Peyer's patch (tissue), 4 donors: Measurements from ENCODE around the gene YTHDF1.

Experiments
- POLR2A ChIP-seq, 2 donors: fragments of 450-650 bp; IDR thresholded peaks; one replicate each; pipeline ENCODE4 v1.5.1; 2017; ENCODE audit warnings: antibody characterized with exemption in 2 of 2, mild to moderate bottlenecking in 2 of 2, moderate library complexity in 2 of 2
- TF ChIP-seq, protein P1 (sequence below), 6 experiments: fragments of 450-650 bp in 4 of 6; fragments of 200-600 bp in 2 of 6; sonication (generic) in 1 of 6; IDR thresholded peaks; one replicate each; pipeline ENCODE4 v1.5.1; 2017 to 2019; ENCODE audit warnings: antibody characterized with exemption in 6 of 6, mild to moderate bottlenecking in 3 of 6, moderate library complexity in 1 of 6

- TF ChIP-seq POLR2A (IDR thresholded peaks at IDR 0.05): no peak
- TF ChIP-seq, protein P1, sequence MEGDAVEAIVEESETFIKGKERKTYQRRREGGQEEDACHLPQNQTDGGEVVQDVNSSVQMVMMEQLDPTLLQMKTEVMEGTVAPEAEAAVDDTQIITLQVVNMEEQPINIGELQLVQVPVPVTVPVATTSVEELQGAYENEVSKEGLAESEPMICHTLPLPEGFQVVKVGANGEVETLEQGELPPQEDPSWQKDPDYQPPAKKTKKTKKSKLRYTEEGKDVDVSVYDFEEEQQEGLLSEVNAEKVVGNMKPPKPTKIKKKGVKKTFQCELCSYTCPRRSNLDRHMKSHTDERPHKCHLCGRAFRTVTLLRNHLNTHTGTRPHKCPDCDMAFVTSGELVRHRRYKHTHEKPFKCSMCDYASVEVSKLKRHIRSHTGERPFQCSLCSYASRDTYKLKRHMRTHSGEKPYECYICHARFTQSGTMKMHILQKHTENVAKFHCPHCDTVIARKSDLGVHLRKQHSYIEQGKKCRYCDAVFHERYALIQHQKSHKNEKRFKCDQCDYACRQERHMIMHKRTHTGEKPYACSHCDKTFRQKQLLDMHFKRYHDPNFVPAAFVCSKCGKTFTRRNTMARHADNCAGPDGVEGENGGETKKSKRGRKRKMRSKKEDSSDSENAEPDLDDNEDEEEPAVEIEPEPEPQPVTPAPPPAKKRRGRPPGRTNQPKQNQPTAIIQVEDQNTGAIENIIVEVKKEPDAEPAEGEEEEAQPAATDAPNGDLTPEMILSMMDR (IDR thresholded peaks at IDR 0.05): no peak
These were observed 67.2 kb downstream of the YTHDF1 start for GRCh38 chr20:63148696-63149095.
